NB4 (cell line): ENCODE data around the gene RAB3C.
"Not testable (repeated sequence)": the region's sequence is repeated elsewhere in the genome, so short reads cannot be mapped to it uniquely, and the experiment has no call there.

Experiments used
- MAX ChIP-seq: IDR thresholded peaks from 2 replicates; pipeline ENCODE4 v1.6.1; 2011; ENCODE audit warnings: low read depth, low read length
- MYC ChIP-seq: IDR thresholded peaks from 2 replicates; pipeline ENCODE4 v1.6.1; 2011; ENCODE audit warnings: low read depth, low read length
- POLR2A ChIP-seq: IDR thresholded peaks from 2 replicates; pipeline ENCODE4 v1.6.1; 2011; ENCODE audit warnings: mild to moderate bottlenecking; ENCODE audit not compliant: insufficient read length; ENCODE audit errors: extremely low read depth
- TF ChIP-seq, protein P1 (sequence below): IDR thresholded peaks from one replicate; pipeline ENCODE4 v1.5.1; 2012; ENCODE audit warnings: low read depth, low read length

DNA sequence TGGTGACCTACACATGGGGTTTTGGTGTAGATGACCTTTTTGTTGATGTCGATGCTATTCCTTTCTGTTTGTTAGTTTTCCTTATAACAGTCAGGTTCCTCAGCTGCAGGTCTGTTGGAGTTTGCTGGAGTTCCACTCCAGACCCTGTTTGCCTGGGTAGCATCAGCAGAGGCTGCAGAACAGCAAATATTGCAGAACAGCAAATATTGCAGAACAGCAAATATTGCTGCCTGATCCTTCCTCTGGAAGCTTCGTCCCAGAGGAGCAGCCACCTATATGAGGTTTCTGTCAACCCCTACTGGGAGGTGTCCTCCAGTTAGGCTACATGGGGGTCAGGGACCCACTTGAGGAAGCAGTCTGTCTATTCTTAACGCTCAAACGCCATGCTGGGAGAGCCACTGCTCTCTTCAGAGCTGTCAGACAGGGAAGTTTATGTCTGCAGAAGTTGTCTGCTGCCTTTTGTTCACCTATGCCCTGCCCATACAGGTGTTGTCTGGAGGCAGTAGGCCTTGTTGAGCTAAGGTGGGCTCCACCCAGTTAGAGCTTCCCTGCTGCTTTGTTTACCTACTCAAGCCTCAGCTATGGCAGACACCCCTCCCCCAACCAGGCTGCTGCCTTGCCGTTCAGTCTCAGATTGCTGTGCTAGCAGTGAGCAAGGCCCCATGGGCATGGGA, 116.3 kb downstream of the RAB3C start:
- TF ChIP-seq, protein P1, sequence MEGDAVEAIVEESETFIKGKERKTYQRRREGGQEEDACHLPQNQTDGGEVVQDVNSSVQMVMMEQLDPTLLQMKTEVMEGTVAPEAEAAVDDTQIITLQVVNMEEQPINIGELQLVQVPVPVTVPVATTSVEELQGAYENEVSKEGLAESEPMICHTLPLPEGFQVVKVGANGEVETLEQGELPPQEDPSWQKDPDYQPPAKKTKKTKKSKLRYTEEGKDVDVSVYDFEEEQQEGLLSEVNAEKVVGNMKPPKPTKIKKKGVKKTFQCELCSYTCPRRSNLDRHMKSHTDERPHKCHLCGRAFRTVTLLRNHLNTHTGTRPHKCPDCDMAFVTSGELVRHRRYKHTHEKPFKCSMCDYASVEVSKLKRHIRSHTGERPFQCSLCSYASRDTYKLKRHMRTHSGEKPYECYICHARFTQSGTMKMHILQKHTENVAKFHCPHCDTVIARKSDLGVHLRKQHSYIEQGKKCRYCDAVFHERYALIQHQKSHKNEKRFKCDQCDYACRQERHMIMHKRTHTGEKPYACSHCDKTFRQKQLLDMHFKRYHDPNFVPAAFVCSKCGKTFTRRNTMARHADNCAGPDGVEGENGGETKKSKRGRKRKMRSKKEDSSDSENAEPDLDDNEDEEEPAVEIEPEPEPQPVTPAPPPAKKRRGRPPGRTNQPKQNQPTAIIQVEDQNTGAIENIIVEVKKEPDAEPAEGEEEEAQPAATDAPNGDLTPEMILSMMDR = not testable (repeated sequence)
- TF ChIP-seq POLR2A, MAX, MYC: not testable (repeated sequence)
